ENCODE data around the gene HAO1. TPM values are rescaled to one million over a fixed set of nuclear protein-coding genes. Genes with fewer than 3 reads are reported as not detected.
"Not testable (repeated sequence)": the region's sequence is repeated elsewhere in the genome, so short reads cannot be mapped to it uniquely, and the experiment has no call there.

Gene HAO1
- total RNA-seq, 1 donor from 2014 or later = not detected

DNA sequence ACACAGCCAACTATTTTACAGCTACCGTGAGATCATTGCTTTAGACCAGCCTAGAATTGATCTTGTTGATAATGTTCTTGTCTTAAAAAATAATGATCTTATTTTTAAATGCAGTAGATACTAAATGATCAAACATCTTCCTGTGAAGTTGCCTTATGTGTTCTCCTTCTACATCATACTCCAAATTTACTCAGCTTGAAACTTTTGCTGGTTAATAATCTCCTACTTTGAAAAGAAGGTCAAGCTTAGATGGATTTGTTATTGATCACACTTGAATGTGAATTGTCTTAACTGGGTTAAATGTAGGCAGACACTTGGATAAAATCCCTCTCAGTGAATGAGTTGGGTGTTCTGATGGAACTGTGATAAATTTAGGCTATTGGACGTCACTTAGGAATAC lies 91.9 kb downstream of the HAO1 start:
- no peak overlapping the region for H3K27ac Mint-ChIP-seq (ENCODE audit: unreplicated experiment)
- H3K36me3 Mint-ChIP-seq (ENCODE audit: unreplicated experiment) = no peaks in the 10 kb centered on the region
- TF ChIP-seq, protein P1, sequence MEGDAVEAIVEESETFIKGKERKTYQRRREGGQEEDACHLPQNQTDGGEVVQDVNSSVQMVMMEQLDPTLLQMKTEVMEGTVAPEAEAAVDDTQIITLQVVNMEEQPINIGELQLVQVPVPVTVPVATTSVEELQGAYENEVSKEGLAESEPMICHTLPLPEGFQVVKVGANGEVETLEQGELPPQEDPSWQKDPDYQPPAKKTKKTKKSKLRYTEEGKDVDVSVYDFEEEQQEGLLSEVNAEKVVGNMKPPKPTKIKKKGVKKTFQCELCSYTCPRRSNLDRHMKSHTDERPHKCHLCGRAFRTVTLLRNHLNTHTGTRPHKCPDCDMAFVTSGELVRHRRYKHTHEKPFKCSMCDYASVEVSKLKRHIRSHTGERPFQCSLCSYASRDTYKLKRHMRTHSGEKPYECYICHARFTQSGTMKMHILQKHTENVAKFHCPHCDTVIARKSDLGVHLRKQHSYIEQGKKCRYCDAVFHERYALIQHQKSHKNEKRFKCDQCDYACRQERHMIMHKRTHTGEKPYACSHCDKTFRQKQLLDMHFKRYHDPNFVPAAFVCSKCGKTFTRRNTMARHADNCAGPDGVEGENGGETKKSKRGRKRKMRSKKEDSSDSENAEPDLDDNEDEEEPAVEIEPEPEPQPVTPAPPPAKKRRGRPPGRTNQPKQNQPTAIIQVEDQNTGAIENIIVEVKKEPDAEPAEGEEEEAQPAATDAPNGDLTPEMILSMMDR (IDR thresholded peaks at IDR 0.05; ENCODE audit: partially characterized antibody, unreplicated experiment) = no peak
- peaks cover 4% of the 10 kb centered on the region for H3K9me3 Mint-ChIP-seq (ENCODE audit: unreplicated experiment)
- no peaks in the 10 kb centered on the region for H3K27me3 Mint-ChIP-seq (ENCODE audit: unreplicated experiment)
- H3K4me3 Mint-ChIP-seq (ENCODE audit: unreplicated experiment) = no peak overlapping the region
- no peak for DNase-seq
- no peaks in the 10 kb centered on the region for H3K4me1 Mint-ChIP-seq (ENCODE audit: low read depth, unreplicated experiment)

DNA sequence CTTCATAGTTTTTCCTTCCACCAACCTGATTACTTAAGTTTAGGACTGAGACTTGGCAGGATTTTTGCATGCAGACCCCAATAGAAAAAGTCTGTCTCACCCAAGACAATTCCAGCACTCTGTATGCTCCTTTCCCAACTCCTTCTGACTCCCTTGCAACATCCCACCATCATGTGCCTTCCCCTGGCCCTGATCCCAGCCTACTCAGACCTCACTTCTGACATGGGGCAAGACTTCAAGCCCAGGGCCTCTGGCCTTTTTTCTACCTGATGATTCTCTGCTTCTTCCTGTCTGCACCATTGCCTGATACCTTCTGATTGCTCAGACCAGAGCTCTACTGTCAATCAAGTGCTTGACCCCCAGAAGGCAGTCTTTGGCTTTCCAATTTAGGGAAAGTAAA lies 96.6 kb downstream of the HAO1 start:
- no peak for DNase-seq
- Mint-ChIP-seq H3K36me3 (ENCODE audit: unreplicated experiment) (no peaks in the 10 kb centered on the region), H3K4me3 (ENCODE audit: unreplicated experiment) (no peak overlapping the region), H3K9me3 (ENCODE audit: unreplicated experiment) (peaks cover 1% of the 10 kb centered on the region), H3K27ac (ENCODE audit: unreplicated experiment) (no peak overlapping the region), H3K27me3 (ENCODE audit: unreplicated experiment) (no peaks in the 10 kb centered on the region), H3K4me1 (ENCODE audit: low read depth, unreplicated experiment) (no peaks in the 10 kb centered on the region)
- TF ChIP-seq, protein P1 (IDR thresholded peaks at IDR 0.05; ENCODE audit: partially characterized antibody, unreplicated experiment) = no peak

DNA sequence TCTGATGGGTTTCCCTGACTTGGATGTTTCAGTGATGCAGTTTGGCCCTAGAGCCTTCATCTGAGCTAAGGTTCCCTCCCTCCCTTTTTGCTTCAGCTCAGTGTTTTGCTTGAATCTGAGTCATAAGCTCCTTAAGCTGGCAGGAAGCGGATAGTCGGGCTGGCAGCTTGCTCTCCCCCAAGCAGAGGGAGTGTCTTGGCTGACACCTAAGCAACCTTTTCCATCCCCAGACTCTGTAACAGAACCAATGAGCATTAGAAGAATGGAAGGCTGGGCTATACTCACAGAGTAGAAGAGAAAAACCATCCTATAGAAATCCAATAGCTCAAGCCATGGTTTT lies 98.3 kb downstream of the HAO1 start:
- H3K9me3 Mint-ChIP-seq (ENCODE audit: unreplicated experiment) = no peaks in the 10 kb centered on the region
- no peaks in the 10 kb centered on the region for H3K4me1 Mint-ChIP-seq (ENCODE audit: low read depth, unreplicated experiment)
- H3K27me3 Mint-ChIP-seq (ENCODE audit: unreplicated experiment) = no peaks in the 10 kb centered on the region
- DNase-seq = no peak
- no peak overlapping the region for H3K4me3 Mint-ChIP-seq (ENCODE audit: unreplicated experiment)
- no peak overlapping the region for H3K27ac Mint-ChIP-seq (ENCODE audit: unreplicated experiment)
- H3K36me3 Mint-ChIP-seq (ENCODE audit: unreplicated experiment) = no peaks in the 10 kb centered on the region
- TF ChIP-seq, protein P1 (IDR thresholded peaks at IDR 0.05; ENCODE audit: partially characterized antibody, unreplicated experiment) = no peak

DNA sequence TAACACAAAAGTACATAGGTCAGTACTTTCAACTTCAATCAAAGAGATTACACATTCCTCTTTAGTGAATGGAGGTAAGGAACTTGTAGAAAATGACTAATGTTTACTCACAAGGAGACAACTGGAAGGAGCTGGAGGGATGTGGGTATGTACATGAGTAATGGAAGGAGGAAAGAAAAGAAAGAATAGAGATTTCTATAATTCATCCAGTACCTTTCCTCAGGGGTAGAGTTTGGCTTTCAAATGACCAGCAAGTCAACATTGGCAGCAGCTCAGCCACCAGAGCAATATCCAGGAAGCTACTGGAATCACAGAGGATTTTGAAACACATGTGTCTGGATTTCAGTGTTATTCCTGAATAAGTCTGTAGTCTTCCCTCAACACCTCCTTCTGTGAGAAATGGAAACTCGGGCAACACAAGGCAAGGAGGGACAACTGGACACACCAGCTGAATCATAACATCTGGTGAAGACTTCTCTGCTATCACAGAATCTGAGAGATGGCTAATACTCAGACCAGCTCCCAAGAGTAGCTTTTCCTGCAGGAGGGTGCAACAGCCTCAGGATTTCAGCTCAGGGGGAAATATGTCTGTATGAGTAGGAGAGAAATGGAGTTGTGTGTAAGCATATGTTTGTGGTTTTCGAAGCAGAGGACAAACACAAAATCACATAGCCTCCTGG lies 98.8 kb downstream of the HAO1 start:
- Mint-ChIP-seq H3K27me3 (ENCODE audit: unreplicated experiment) (no peaks in the 10 kb centered on the region), H3K4me3 (ENCODE audit: unreplicated experiment) (no peak overlapping the region), H3K9me3 (ENCODE audit: unreplicated experiment) (no peaks in the 10 kb centered on the region), H3K36me3 (ENCODE audit: unreplicated experiment) (no peaks in the 10 kb centered on the region), H3K4me1 (ENCODE audit: low read depth, unreplicated experiment) (no peaks in the 10 kb centered on the region), H3K27ac (ENCODE audit: unreplicated experiment) (no peak overlapping the region)
- DNase-seq = no peak
- TF ChIP-seq, protein P1 (IDR thresholded peaks at IDR 0.05; ENCODE audit: partially characterized antibody, unreplicated experiment) = no peak

DNA sequence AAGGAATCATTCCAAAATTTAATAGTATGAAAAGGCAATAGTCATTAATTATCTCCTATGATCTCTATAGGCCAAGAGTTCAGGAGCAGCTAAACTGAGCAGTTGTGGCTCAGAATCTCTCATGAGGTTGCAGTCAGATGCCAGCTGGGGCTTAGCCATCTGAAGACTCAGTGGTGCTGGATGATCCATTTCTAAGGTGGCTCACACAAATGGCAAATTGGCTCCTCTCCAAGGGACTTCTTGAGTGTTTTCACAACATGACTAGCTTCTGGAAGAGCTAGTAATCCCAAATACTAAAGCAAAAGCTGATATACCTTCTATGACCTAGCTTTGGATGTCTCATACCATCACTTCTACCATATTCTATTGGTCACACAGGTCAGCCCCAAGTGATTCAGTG lies 104.2 kb downstream of the HAO1 start:
- no peak overlapping the region for H3K4me3 Mint-ChIP-seq (ENCODE audit: unreplicated experiment)
- no peak for DNase-seq
- no peak overlapping the region for H3K27ac Mint-ChIP-seq (ENCODE audit: unreplicated experiment)
- no peaks in the 10 kb centered on the region for H3K27me3 Mint-ChIP-seq (ENCODE audit: unreplicated experiment)
- H3K36me3 Mint-ChIP-seq (ENCODE audit: unreplicated experiment) = no peaks in the 10 kb centered on the region
- peaks cover 2% of the 10 kb centered on the region for H3K9me3 Mint-ChIP-seq (ENCODE audit: unreplicated experiment)
- H3K4me1 Mint-ChIP-seq (ENCODE audit: low read depth, unreplicated experiment) = no peaks in the 10 kb centered on the region
- TF ChIP-seq, protein P1 (IDR thresholded peaks at IDR 0.05; ENCODE audit: partially characterized antibody, unreplicated experiment) = no peak

DNA sequence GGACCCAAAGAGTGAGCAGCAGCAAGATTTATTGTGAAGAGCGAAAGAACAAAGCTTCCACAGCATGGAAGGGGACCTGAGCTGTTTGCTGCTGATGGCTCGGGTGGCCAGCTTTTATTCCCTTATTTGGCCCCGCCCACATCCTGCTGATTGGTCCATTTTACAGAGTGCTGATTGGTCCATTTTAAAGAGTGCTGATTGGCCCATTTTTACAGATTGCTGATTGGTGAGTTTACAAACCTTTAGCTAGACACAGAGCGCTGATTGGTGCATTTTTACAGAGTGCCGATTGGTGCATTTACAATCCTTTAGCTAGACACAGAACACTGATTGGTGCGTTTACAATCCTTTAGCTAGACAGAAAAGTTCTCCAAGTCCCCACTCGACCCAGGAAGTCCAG lies 105.8 kb downstream of the HAO1 start:
- not testable (repeated sequence) for H3K4me1 Mint-ChIP-seq (ENCODE audit: low read depth, unreplicated experiment); H3K36me3 Mint-ChIP-seq (ENCODE audit: unreplicated experiment); H3K9me3 Mint-ChIP-seq (ENCODE audit: unreplicated experiment); H3K27me3 Mint-ChIP-seq (ENCODE audit: unreplicated experiment); H3K4me3 Mint-ChIP-seq (ENCODE audit: unreplicated experiment); H3K27ac Mint-ChIP-seq (ENCODE audit: unreplicated experiment); DNase-seq

All from glutamatergic neuron (in vitro differentiated cells).